Measurements from ENCODE around the gene TMEM9B. TPM values are rescaled to one million over a fixed set of nuclear protein-coding genes. Genes with fewer than 3 reads are reported as not detected.

The TMEM9B gene
- polyA plus RNA-seq, 1 donor from 2014 or later, result 63.1 TPM

DNA sequence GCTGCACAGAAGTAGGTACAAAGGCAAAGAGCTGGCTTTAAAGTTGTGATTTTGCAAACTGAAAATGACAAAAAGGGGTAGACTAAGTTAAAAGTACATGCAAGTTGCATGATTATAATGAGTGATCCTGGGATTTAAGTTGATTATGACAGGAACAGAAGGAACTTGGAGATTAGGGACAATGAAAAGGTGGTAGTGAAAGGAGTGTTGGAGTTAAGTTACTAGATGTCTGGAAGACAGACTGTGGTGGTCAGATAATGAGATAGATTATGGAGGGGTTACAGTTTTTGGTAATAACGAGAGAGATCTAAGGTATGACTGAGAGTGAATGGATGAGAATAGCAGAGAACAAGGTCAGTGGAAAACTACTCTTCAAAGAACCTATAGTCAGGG, 7.7 kb upstream of the TMEM9B start:
- TF ChIP-seq SMC3 (conservative IDR thresholded peaks at IDR 0.05; ENCODE audit: poor library complexity) (no peak), POLR2AphosphoS5 (IDR thresholded peaks at IDR 0.05) (no peak), TAF1 (IDR thresholded peaks at IDR 0.05; ENCODE audit: low read depth) (no peak), RAD21 (conservative IDR thresholded peaks at IDR 0.05) (no peak), EZH2 (IDR thresholded peaks at IDR 0.05; ENCODE audit: borderline replicate concordance, insufficient read depth, low read length, poor library complexity, severe bottlenecking) (no peak), MXI1 (conservative IDR thresholded peaks at IDR 0.05; ENCODE audit: poor library complexity, severe bottlenecking) (no peak)

GRCh38 chr11:8971196-8971923, 7.1 kb upstream of the TMEM9B start:
- H3F3A ChIP-seq (ENCODE audit: insufficient read depth, low read length, poor library complexity, severe bottlenecking), result no peaks in the 10 kb centered on the region
- H3K27me3 ChIP-seq (ENCODE audit: insufficient read depth, low read depth, low read length), result no peaks in the 10 kb centered on the region
- no peaks in the 10 kb centered on the region for H3K9me2 ChIP-seq (ENCODE audit: insufficient read depth, low read length)
- no peaks in the 10 kb centered on the region for H3K36me3 ChIP-seq (ENCODE audit: insufficient read depth, low read length)
- H4K20me1 ChIP-seq (ENCODE audit: insufficient read depth), result no peaks in the 10 kb centered on the region
- H3K79me2 ChIP-seq (replicated peaks; ENCODE audit: insufficient read depth, low read length), result no peaks in the 10 kb centered on the region
- H3K9ac ChIP-seq (ENCODE audit: low read length), result no peak overlapping the region
- no peaks in the 10 kb centered on the region for H3K9me3 ChIP-seq (ENCODE audit: low read length)
- no peak overlapping the region for H3K27ac ChIP-seq (ENCODE audit: low read length)
- no peak overlapping the region for H3K4me3 ChIP-seq (ENCODE audit: low read length)
- no peak overlapping the region for H2AFZ ChIP-seq (ENCODE audit: low read depth, low read length)
- H3K4me2 ChIP-seq (ENCODE audit: low read length), result no peak overlapping the region
- TF ChIP-seq POLR2AphosphoS5 (IDR thresholded peaks at IDR 0.05), result no peak
- no peak for TF ChIP-seq REST (IDR thresholded peaks at IDR 0.05; ENCODE audit: borderline replicate concordance)
- no peak for TF ChIP-seq RAD21 (conservative IDR thresholded peaks at IDR 0.05)
- TF ChIP-seq MXI1 (conservative IDR thresholded peaks at IDR 0.05; ENCODE audit: poor library complexity, severe bottlenecking), result no peak
- no peak for TF ChIP-seq TAF1 (IDR thresholded peaks at IDR 0.05; ENCODE audit: low read depth)
- TF ChIP-seq EP300 (conservative IDR thresholded peaks at IDR 0.05; ENCODE audit: poor library complexity, severe bottlenecking), result no peak
- TF ChIP-seq, protein P1, sequence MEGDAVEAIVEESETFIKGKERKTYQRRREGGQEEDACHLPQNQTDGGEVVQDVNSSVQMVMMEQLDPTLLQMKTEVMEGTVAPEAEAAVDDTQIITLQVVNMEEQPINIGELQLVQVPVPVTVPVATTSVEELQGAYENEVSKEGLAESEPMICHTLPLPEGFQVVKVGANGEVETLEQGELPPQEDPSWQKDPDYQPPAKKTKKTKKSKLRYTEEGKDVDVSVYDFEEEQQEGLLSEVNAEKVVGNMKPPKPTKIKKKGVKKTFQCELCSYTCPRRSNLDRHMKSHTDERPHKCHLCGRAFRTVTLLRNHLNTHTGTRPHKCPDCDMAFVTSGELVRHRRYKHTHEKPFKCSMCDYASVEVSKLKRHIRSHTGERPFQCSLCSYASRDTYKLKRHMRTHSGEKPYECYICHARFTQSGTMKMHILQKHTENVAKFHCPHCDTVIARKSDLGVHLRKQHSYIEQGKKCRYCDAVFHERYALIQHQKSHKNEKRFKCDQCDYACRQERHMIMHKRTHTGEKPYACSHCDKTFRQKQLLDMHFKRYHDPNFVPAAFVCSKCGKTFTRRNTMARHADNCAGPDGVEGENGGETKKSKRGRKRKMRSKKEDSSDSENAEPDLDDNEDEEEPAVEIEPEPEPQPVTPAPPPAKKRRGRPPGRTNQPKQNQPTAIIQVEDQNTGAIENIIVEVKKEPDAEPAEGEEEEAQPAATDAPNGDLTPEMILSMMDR (IDR thresholded peaks at IDR 0.05; ENCODE audit: poor library complexity, severe bottlenecking), result no peak
- TF ChIP-seq SMC3 (conservative IDR thresholded peaks at IDR 0.05; ENCODE audit: poor library complexity), result no peak
- no peak for TF ChIP-seq EZH2 (IDR thresholded peaks at IDR 0.05; ENCODE audit: borderline replicate concordance, insufficient read depth, low read length, poor library complexity, severe bottlenecking)

More for the DNA sequence above, 7.7 kb upstream of the TMEM9B start:
- Histone ChIP-seq H3K79me2 (replicated peaks; ENCODE audit: insufficient read depth, low read length) (no peaks in the 10 kb centered on the region), H3K27ac (ENCODE audit: low read length) (no peak overlapping the region), H4K20me1 (ENCODE audit: insufficient read depth) (no peaks in the 10 kb centered on the region), H3K9me2 (ENCODE audit: insufficient read depth, low read length) (no peaks in the 10 kb centered on the region), H2AFZ (ENCODE audit: low read depth, low read length) (no peak overlapping the region), H3K9me3 (ENCODE audit: low read length) (no peaks in the 10 kb centered on the region), H3K27me3 (ENCODE audit: insufficient read depth, low read depth, low read length) (no peaks in the 10 kb centered on the region), H3K9ac (ENCODE audit: low read length) (no peak overlapping the region), H3K36me3 (ENCODE audit: insufficient read depth, low read length) (no peaks in the 10 kb centered on the region), H3F3A (ENCODE audit: insufficient read depth, low read length, poor library complexity, severe bottlenecking) (no peaks in the 10 kb centered on the region), H3K4me2 (ENCODE audit: low read length) (no peak overlapping the region), H3K4me3 (ENCODE audit: low read length) (no peak overlapping the region)
